Caco-2 (cell line): ENCODE data around the gene GTF3A. TPM values are rescaled to one million over a fixed set of nuclear protein-coding genes. Genes with fewer than 3 reads are reported as not detected.

ENCODE experiments used
- BruUV-seq: library from RNA; stranded (reverse); fragments of 400-500 nt; replicated peaks from 2 replicates; lab custom pipeline; 2021; lab: Mats Ljungman, UMichigan
- CTCF ChIA-PET: fragments of 300-600 bp; sonication (Branson Sonifier 250); formaldehyde crosslinking; loops from one replicate; lab custom pipeline; 2022; ENCODE audit warnings: antibody characterized with exemption; lab: Charles Lee
- POLR2A ChIA-PET: fragments of 300-600 bp; sonication (Branson Sonifier 250); formaldehyde crosslinking; loops from one replicate; lab custom pipeline; 2022; ENCODE audit warnings: antibody characterized with exemption; lab: Charles Lee
- DNase-seq, 2 experiments: peaks; one replicate each; pipeline versions ENCODE4 v3.0.0 to v3.0.0-alpha.2; 2020 to 2022
- H3K27me3 ChIP-seq: replicated peaks from 2 replicates; pipeline ENCODE4 v1.6.0; 2011; ENCODE audit warnings: low read length; ENCODE audit not compliant: control insufficient read depth, insufficient read depth
- H3K36me3 ChIP-seq: 2 replicates; pipeline ENCODE4 v1.5.1; 2011; ENCODE audit warnings: low read length; ENCODE audit not compliant: control insufficient read depth, insufficient read depth
- H3K4me1 ChIP-seq: fragments of 250-450 bp; sonication (Bioruptor Pico); 2 replicates; pipeline ENCODE4 v1.5.1; 2020; ENCODE audit warnings: mild to moderate bottlenecking
- H3K4me3 ChIP-seq: 2 replicates; pipeline ENCODE4 v1.5.1; 2011; ENCODE audit warnings: low read depth, mild to moderate bottlenecking, control low read depth, low read length
- H3K9me3 ChIP-seq: fragments of 250-450 bp; sonication (Bioruptor Pico); 2 replicates; pipeline ENCODE4 v1.5.1; 2020; ENCODE audit warnings: mild to moderate bottlenecking, moderate library complexity
- H3K27ac Mint-ChIP-seq: one replicate; pipeline ENCODE4 v1.8.0; 2022; ENCODE audit warnings: mixed read lengths; ENCODE audit not compliant: unreplicated experiment
- H3K27me3 Mint-ChIP-seq: one replicate; pipeline ENCODE4 v1.8.0; 2022; ENCODE audit warnings: mixed read lengths; ENCODE audit not compliant: insufficient read depth, unreplicated experiment
- H3K36me3 Mint-ChIP-seq: one replicate; pipeline ENCODE4 v1.8.0; 2022; ENCODE audit warnings: mild to moderate bottlenecking, mixed read lengths; ENCODE audit not compliant: insufficient read depth, unreplicated experiment
- H3K4me1 Mint-ChIP-seq: one replicate; pipeline ENCODE4 v1.8.0; 2022; ENCODE audit warnings: low read depth, mixed read lengths; ENCODE audit not compliant: unreplicated experiment
- H3K4me3 Mint-ChIP-seq: one replicate; pipeline ENCODE4 v1.8.0; 2022; ENCODE audit warnings: mild to moderate bottlenecking, moderate library complexity, mixed read lengths; ENCODE audit not compliant: unreplicated experiment
- H3K9me3 Mint-ChIP-seq: one replicate; pipeline ENCODE4 v1.8.0; 2022; ENCODE audit warnings: mixed read lengths; ENCODE audit not compliant: unreplicated experiment
- intact Hi-C: fragments of 100-400 bp; cut with micrococcal nuclease; formaldehyde crosslinking; loops from one replicate; pipeline ENCODE4 v1.10.0; 2022; ENCODE audit not compliant: unreplicated experiment
- total RNA-seq: library from RNA; stranded (reverse); gene quantifications from 2 replicates; pipeline ENCODE4 v1.2.3, GENCODE V29; 2022
- TF ChIP-seq, protein P1 (sequence below), 2 experiments: fragments of 200-600 bp in 1 of 2; IDR thresholded peaks; 1 replicate in 1 of 2; 2 replicates in 1 of 2; pipeline versions ENCODE4 v1.5.1 to v1.8.0; 2011 to 2022; ENCODE audit warnings: antibody characterized with exemption in 1 of 2, control low read depth in 1 of 2, inconsistent platforms in 1 of 2, low read depth in 1 of 2, low read length in 1 of 2, mild to moderate bottlenecking in 1 of 2, moderate library complexity in 1 of 2; ENCODE audit not compliant: insufficient read depth in 1 of 2, severe bottlenecking in 1 of 2, unreplicated experiment in 1 of 2

GTF3A gene
- total RNA-seq, 1 experiment from 2014 or later, result 141 TPM

GRCh38 chr13:27470075-27470820 lies 45.8 kb downstream of the GTF3A start:
- peaks cover 4% of the 10 kb centered on the region for H3K4me1 Mint-ChIP-seq

GRCh38 chr13:27472441-27472840 lies 48.0 kb downstream of the GTF3A start:
- Mint-ChIP-seq H3K4me1 (peaks cover 4% of the 10 kb centered on the region), H3K27me3 (no peaks in the 10 kb centered on the region), H3K27ac (no peak overlapping the region), H3K4me3 (no peak overlapping the region), H3K36me3 (no peaks in the 10 kb centered on the region), H3K9me3 (no peaks in the 10 kb centered on the region)
- Histone ChIP-seq H3K4me1 (peaks cover 13% of the 10 kb centered on the region), H3K36me3 (no peaks in the 10 kb centered on the region), H3K4me3 (no peak overlapping the region), H3K9me3 (no peaks in the 10 kb centered on the region), H3K27me3 (no peaks in the 10 kb centered on the region)
- TF ChIP-seq, protein P1, sequence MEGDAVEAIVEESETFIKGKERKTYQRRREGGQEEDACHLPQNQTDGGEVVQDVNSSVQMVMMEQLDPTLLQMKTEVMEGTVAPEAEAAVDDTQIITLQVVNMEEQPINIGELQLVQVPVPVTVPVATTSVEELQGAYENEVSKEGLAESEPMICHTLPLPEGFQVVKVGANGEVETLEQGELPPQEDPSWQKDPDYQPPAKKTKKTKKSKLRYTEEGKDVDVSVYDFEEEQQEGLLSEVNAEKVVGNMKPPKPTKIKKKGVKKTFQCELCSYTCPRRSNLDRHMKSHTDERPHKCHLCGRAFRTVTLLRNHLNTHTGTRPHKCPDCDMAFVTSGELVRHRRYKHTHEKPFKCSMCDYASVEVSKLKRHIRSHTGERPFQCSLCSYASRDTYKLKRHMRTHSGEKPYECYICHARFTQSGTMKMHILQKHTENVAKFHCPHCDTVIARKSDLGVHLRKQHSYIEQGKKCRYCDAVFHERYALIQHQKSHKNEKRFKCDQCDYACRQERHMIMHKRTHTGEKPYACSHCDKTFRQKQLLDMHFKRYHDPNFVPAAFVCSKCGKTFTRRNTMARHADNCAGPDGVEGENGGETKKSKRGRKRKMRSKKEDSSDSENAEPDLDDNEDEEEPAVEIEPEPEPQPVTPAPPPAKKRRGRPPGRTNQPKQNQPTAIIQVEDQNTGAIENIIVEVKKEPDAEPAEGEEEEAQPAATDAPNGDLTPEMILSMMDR (IDR thresholded peaks at IDR 0.05; ENCODE audit: insufficient read depth in 1 of 2, low read depth in 1 of 2, low read length in 1 of 2, severe bottlenecking in 1 of 2, unreplicated experiment in 1 of 2), result no peak
- intact Hi-C loops, result no loop called here
- BruUV-seq, result no TSS peak
- ChIA-PET POLR2A (no interaction called here), CTCF (interaction anchor here (0.5 kb wide), 1 partner anchor 25 kb away, joined by 3 read pairs; no protein-coding TSS in a partner anchor)
- no peak for DNase-seq

More at GRCh38 chr13:27470075-27470820, 45.8 kb downstream of the GTF3A start:
- Mint-ChIP-seq H3K9me3 (no peaks in the 10 kb centered on the region), H3K36me3 (no peaks in the 10 kb centered on the region), H3K27ac (no peak overlapping the region), H3K4me3 (no peak overlapping the region), H3K27me3 (no peaks in the 10 kb centered on the region)
- CTCF ChIA-PET, result no interaction called here
- H3K9me3 ChIP-seq, result no peaks in the 10 kb centered on the region
- H3K27me3 ChIP-seq, result no peaks in the 10 kb centered on the region
- TF ChIP-seq, protein P1 (IDR thresholded peaks at IDR 0.05; ENCODE audit: insufficient read depth in 1 of 2, low read depth in 1 of 2, low read length in 1 of 2, severe bottlenecking in 1 of 2, unreplicated experiment in 1 of 2), result no peak
- intact Hi-C loops, result no loop called here
- POLR2A ChIA-PET, result no interaction called here
- H3K4me1 ChIP-seq, result peaks cover 7% of the 10 kb centered on the region; the same call in 1 of the 2 replicates
- no peak overlapping the region for H3K4me3 ChIP-seq
- H3K36me3 ChIP-seq, result no peaks in the 10 kb centered on the region
- DNase-seq, result no peak
- no TSS peak for BruUV-seq

- CTCF ChIA-PET, result no interaction called here
- Mint-ChIP-seq H3K36me3 (no peaks in the 10 kb centered on the region), H3K4me3 (no peak overlapping the region), H3K27ac (no peak overlapping the region), H3K27me3 (no peaks in the 10 kb centered on the region), H3K9me3 (no peaks in the 10 kb centered on the region), H3K4me1 (peaks cover 4% of the 10 kb centered on the region)
- H3K4me1 ChIP-seq, result peaks cover 17% of the 10 kb centered on the region
- DNase-seq, result no peak
- intact Hi-C loops, result no loop called here
- POLR2A ChIA-PET, result no interaction called here
- no peaks in the 10 kb centered on the region for H3K9me3 ChIP-seq
- BruUV-seq, result no TSS peak
- TF ChIP-seq, protein P1 (IDR thresholded peaks at IDR 0.05; ENCODE audit: insufficient read depth in 1 of 2, low read depth in 1 of 2, low read length in 1 of 2, severe bottlenecking in 1 of 2, unreplicated experiment in 1 of 2), result no peak
- H3K36me3 ChIP-seq, result no peaks in the 10 kb centered on the region
- no peaks in the 10 kb centered on the region for H3K27me3 ChIP-seq
- no peak overlapping the region for H3K4me3 ChIP-seq
These were observed 48.5 kb downstream of the GTF3A start for GRCh38 chr13:27472941-27473340.
